Calu3 (cell line): ENCODE measurements around the gene CEP43. TPM values are rescaled to one million over a fixed set of nuclear protein-coding genes. Genes with fewer than 3 reads are reported as not detected.

ENCODE experiments used
- BruUV-seq: library from RNA; stranded (reverse); fragments of 400-500 nt; replicated peaks from 2 replicates; lab custom pipeline; 2021; lab: Mats Ljungman, UMichigan
- CTCF ChIA-PET: fragments of 300-600 bp; sonication (Branson Sonifier 250); formaldehyde crosslinking; loops from one replicate; lab custom pipeline; 2022; ENCODE audit warnings: antibody characterized with exemption; lab: Charles Lee
- DNase-seq: peaks from one replicate; pipeline ENCODE4 v3.0.0; 2022
- H3K27ac Mint-ChIP-seq: one replicate; pipeline ENCODE4 v1.8.0; 2022; ENCODE audit warnings: mixed read lengths; ENCODE audit not compliant: unreplicated experiment
- H3K27me3 Mint-ChIP-seq: one replicate; pipeline ENCODE4 v1.8.0; 2022; ENCODE audit warnings: mixed read lengths; ENCODE audit not compliant: unreplicated experiment
- H3K36me3 Mint-ChIP-seq: one replicate; pipeline ENCODE4 v1.8.0; 2022; ENCODE audit warnings: mild to moderate bottlenecking, moderate library complexity, mixed read lengths; ENCODE audit not compliant: insufficient read depth, unreplicated experiment
- H3K4me1 Mint-ChIP-seq: one replicate; pipeline ENCODE4 v1.8.0; 2022; ENCODE audit warnings: mild to moderate bottlenecking, low read depth, mixed read lengths; ENCODE audit not compliant: unreplicated experiment
- H3K4me3 Mint-ChIP-seq: one replicate; pipeline ENCODE4 v1.8.0; 2022; ENCODE audit warnings: mild to moderate bottlenecking, low read depth, moderate library complexity, mixed read lengths; ENCODE audit not compliant: unreplicated experiment
- H3K9me3 Mint-ChIP-seq: one replicate; pipeline ENCODE4 v1.8.0; 2022; ENCODE audit warnings: low read depth, mixed read lengths; ENCODE audit not compliant: unreplicated experiment
- intact Hi-C: fragments of 100-400 bp; cut with micrococcal nuclease; formaldehyde crosslinking; loops from one replicate; pipeline ENCODE4 v1.10.0; 2022; ENCODE audit not compliant: unreplicated experiment
- total RNA-seq: library from RNA; stranded (reverse); gene quantifications from 2 replicates; pipeline ENCODE4 v1.2.3, GENCODE V29; 2022
- TF ChIP-seq, protein P1 (sequence below): fragments of 200-600 bp; IDR thresholded peaks from one replicate; pipeline ENCODE4 v1.8.0; 2022; ENCODE audit warnings: antibody characterized with exemption; ENCODE audit not compliant: unreplicated experiment

Gene CEP43
- total RNA-seq, 1 experiment from 2014 or later = 34.9 TPM

DNA sequence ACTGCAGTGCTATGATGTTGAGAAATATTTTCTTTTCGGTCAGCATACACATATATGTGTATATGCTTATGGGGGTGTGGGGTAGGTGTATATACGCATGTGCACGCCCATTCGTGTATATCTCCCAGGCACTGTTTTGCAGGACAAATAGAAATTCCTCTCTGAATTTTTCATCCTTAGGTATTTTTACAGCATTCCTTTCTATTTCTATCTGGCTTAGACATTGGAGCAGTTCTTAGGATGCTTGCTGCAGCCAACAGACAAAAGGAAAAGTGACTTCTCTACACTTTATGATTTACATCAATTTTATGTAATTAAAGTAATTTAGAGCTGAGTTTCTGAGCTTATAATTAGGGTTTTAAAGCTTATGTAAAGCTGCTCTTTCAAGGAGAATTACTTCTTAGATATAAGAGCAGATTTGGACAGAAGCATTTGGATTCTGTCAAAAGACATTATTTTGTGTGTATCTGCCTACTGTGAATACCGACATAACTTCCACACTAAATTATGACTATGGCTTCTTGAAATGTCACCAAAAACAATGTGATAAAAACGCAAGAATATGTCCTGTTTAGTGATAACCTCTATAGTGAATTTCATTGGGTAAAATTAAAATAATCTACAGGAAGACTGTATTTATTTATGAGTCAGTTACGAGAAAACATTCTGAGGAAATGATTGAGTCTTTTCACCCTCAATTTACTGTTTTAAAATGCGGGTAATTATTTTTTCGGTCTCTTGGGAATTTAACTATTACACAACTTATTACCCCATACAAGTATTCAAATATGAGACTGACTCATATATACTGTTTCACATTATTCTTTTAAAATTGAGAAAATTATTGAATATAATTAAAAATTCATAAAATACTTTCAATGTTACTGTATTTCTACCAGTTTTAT is 21.3 kb upstream of the CEP43 start:
- H3K4me1 Mint-ChIP-seq = no peaks in the 10 kb centered on the region

DNA sequence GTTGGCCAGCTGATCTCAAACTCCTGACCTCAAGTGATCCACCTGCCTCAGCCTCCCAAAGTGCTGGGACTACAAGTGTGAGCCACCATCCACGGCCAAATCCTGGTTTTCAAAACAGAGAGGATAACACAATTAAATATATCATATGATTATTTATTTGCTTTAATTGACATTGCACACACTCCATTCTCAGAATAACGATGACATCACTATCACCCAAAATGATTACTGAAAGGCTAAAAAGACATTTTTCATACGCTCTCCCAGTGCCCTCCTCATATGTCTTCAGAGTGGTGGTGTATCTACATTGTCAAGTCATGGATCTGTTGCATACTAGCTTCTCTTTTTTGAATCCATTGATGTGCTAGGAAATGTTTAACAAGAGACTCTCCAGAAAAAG is 18.5 kb upstream of the CEP43 start:
- no peak overlapping the region for H3K4me3 Mint-ChIP-seq
- H3K9me3 Mint-ChIP-seq = no peaks in the 10 kb centered on the region
- H3K4me1 Mint-ChIP-seq = no peaks in the 10 kb centered on the region
- DNase-seq = no peak
- no peaks in the 10 kb centered on the region for H3K27me3 Mint-ChIP-seq
- CTCF ChIA-PET = interaction anchor here (0.7 kb wide), 1 partner anchor 1607 kb away, joined by 4 read pairs; no protein-coding TSS in a partner anchor
- H3K36me3 Mint-ChIP-seq = no peaks in the 10 kb centered on the region
- H3K27ac Mint-ChIP-seq = no peak overlapping the region
- no TSS peak for BruUV-seq
- intact Hi-C loops = no loop called here
- TF ChIP-seq, protein P1, sequence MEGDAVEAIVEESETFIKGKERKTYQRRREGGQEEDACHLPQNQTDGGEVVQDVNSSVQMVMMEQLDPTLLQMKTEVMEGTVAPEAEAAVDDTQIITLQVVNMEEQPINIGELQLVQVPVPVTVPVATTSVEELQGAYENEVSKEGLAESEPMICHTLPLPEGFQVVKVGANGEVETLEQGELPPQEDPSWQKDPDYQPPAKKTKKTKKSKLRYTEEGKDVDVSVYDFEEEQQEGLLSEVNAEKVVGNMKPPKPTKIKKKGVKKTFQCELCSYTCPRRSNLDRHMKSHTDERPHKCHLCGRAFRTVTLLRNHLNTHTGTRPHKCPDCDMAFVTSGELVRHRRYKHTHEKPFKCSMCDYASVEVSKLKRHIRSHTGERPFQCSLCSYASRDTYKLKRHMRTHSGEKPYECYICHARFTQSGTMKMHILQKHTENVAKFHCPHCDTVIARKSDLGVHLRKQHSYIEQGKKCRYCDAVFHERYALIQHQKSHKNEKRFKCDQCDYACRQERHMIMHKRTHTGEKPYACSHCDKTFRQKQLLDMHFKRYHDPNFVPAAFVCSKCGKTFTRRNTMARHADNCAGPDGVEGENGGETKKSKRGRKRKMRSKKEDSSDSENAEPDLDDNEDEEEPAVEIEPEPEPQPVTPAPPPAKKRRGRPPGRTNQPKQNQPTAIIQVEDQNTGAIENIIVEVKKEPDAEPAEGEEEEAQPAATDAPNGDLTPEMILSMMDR = no peak

More for the DNA sequence above, 21.3 kb upstream of the CEP43 start:
- H3K36me3 Mint-ChIP-seq = no peaks in the 10 kb centered on the region
- H3K4me3 Mint-ChIP-seq = no peak overlapping the region
- DNase-seq = no peak
- TF ChIP-seq, protein P1 = no peak
- intact Hi-C loops = no loop called here
- no peaks in the 10 kb centered on the region for H3K27me3 Mint-ChIP-seq
- no peak overlapping the region for H3K27ac Mint-ChIP-seq
- CTCF ChIA-PET = no interaction called here
- no peaks in the 10 kb centered on the region for H3K9me3 Mint-ChIP-seq
- BruUV-seq = no TSS peak

DNA sequence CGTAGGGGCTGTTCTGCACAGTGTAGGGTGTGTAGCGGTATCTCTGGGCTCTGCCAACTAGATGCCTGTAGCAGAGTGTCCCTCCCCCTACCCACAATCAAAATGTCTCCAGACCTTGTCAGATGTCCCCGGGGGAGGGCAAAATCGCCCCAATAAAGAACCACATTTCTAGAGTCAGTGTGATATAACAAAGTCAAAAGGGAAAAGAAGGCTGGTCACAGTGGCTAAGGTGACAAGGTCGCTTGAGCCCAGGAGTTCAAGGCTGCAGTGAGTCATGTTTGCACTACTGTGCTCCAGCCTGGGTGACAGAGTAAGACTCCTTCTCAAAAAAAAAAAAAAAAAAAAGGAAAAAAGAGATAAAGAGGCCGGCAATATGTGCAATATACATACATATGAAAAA is 11.7 kb upstream of the CEP43 start:
- TF ChIP-seq, protein P1 = no peak
- no peaks in the 10 kb centered on the region for H3K36me3 Mint-ChIP-seq
- CTCF ChIA-PET = interaction anchor here (0.6 kb wide), 1 partner anchor 8 kb away, joined by 7 read pairs; no protein-coding TSS in a partner anchor
- H3K4me3 Mint-ChIP-seq = no peak overlapping the region
- no peaks in the 10 kb centered on the region for H3K9me3 Mint-ChIP-seq
- BruUV-seq = no TSS peak
- no peaks in the 10 kb centered on the region for H3K4me1 Mint-ChIP-seq
- intact Hi-C loops = no loop called here
- H3K27ac Mint-ChIP-seq = no peak overlapping the region
- no peak for DNase-seq
- no peaks in the 10 kb centered on the region for H3K27me3 Mint-ChIP-seq

DNA sequence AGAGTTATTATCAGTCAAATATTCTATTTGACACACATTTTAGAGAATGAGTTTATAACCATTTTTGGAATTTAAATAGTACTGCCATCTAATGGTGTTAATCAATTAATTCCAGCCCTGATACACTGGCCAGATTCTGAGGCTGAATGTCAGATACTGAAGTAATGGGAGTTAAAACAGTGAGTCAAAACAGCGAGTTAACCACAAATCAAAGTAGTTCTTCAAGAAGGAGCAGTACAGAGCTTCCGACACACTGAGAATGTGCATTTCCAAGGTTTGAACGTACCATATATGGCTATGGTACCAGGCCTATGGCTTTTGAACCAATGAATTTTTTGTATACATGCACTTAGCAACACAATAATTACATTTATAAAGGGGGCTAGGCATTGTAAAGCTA is 11.3 kb upstream of the CEP43 start:
- TF ChIP-seq, protein P1 = no peak
- H3K27ac Mint-ChIP-seq = no peak overlapping the region
- intact Hi-C loops = loop anchor here (2.0 kb wide), 1 partner anchor 201 kb away; no protein-coding TSS in a partner anchor
- no peak for DNase-seq
- no peaks in the 10 kb centered on the region for H3K27me3 Mint-ChIP-seq
- H3K9me3 Mint-ChIP-seq = no peaks in the 10 kb centered on the region
- BruUV-seq = no TSS peak
- no peak overlapping the region for H3K4me3 Mint-ChIP-seq
- no peaks in the 10 kb centered on the region for H3K4me1 Mint-ChIP-seq
- H3K36me3 Mint-ChIP-seq = no peaks in the 10 kb centered on the region
- CTCF ChIA-PET = interaction anchor here (0.6 to 3.2 kb wide), 3 partner anchors 8 to 213 kb away, joined by 3 to 24 read pairs (median 7); no protein-coding TSS in a partner anchor
